Measurements from ENCODE around the gene PHYKPL. TPM values are rescaled to one million over a fixed set of nuclear protein-coding genes. Genes with fewer than 3 reads are reported as not detected.

The PHYKPL gene
- total RNA-seq, 1 experiment from 2014 or later: 43.2 TPM

GRCh38 chr5:178203670-178204181 lies 28.9 kb downstream of the PHYKPL start:
- POLR2A ChIA-PET: interaction anchor here (0.6 to 0.8 kb wide), 2 partner anchors 49 to 54 kb away, joined by 3 read pairs; no protein-coding TSS in a partner anchor
- H3K27ac ChIP-seq (ENCODE audit: low read length): peak overlapping the region; percentile 91
- H3K4me1 ChIP-seq (ENCODE audit: control insufficient read depth, insufficient read depth, low read length): peaks cover 35% of the 10 kb centered on the region
- intact Hi-C loops (cut with micrococcal nuclease; ENCODE audit: unreplicated experiment) (no loop called here), in situ Hi-C loops (cut with HindIII; ENCODE audit: low pct_unique_long_range_greater_than_20kb, low sequenced_read_pairs) (no loop called here)
- CTCF ChIA-PET: no interaction called here
- H3K36me3 ChIP-seq (ENCODE audit: control insufficient read depth, insufficient read depth, low read length): peaks cover 24% of the 10 kb centered on the region
- BruUV-seq (replicated peaks): TSS peak; percentile 94
- H3K4me3 ChIP-seq (ENCODE audit: low read depth in 2 of 2, low read length in 2 of 2): peak overlapping the region; percentile 92 to 97
- ATAC-seq (peak; percentile 10), DNase-seq (ENCODE audit: low read depth, low spot score) (no peak)
- TF ChIP-seq TCF7L2 (IDR thresholded peaks at IDR 0.05; ENCODE audit: low read depth, low read length) (no peak), SIN3A (IDR thresholded peaks at IDR 0.05; ENCODE audit: borderline replicate concordance, insufficient read depth, low read depth, low read length) (no peak), POLR2AphosphoS5 (IDR thresholded peaks at IDR 0.05; ENCODE audit: low read depth, low read length) (no peak), REST (IDR thresholded peaks at IDR 0.05; ENCODE audit: insufficient read depth in 1 of 2, low read depth in 2 of 2, low read length in 1 of 2) (no peak), CTCF (IDR thresholded peaks at IDR 0.05) (no peak)
- no peaks in the 10 kb centered on the region for H3K9me3 ChIP-seq (ENCODE audit: control insufficient read depth, insufficient read depth, low read depth, low read length)
- H3K27me3 ChIP-seq (ENCODE audit: control insufficient read depth, insufficient read depth, low read length): no peaks in the 10 kb centered on the region

GRCh38 chr5:178202541-178202940 lies 30.1 kb downstream of the PHYKPL start:
- no peaks in the 10 kb centered on the region for H3K27me3 ChIP-seq (ENCODE audit: control insufficient read depth, insufficient read depth, low read length)
- DNase-seq (ENCODE audit: low read depth, low spot score) (no peak), ATAC-seq (no peak)
- CTCF ChIA-PET: interaction anchor here (0.6 kb wide), 1 partner anchor 657 kb away, joined by 3 read pairs; no protein-coding TSS in a partner anchor
- H3K36me3 ChIP-seq (ENCODE audit: control insufficient read depth, insufficient read depth, low read length): peaks cover 19% of the 10 kb centered on the region
- TF ChIP-seq CTCF (IDR thresholded peaks at IDR 0.05) (no peak), POLR2AphosphoS5 (IDR thresholded peaks at IDR 0.05; ENCODE audit: low read depth, low read length) (no peak), SIN3A (IDR thresholded peaks at IDR 0.05; ENCODE audit: borderline replicate concordance, insufficient read depth, low read depth, low read length) (no peak), REST (IDR thresholded peaks at IDR 0.05; ENCODE audit: insufficient read depth in 1 of 2, low read depth in 2 of 2, low read length in 1 of 2) (no peak), TCF7L2 (IDR thresholded peaks at IDR 0.05; ENCODE audit: low read depth, low read length) (no peak)
- H3K9me3 ChIP-seq (ENCODE audit: control insufficient read depth, insufficient read depth, low read depth, low read length): no peaks in the 10 kb centered on the region
- POLR2A ChIA-PET: no interaction called here
- in situ Hi-C loops (cut with HindIII; ENCODE audit: low pct_unique_long_range_greater_than_20kb, low sequenced_read_pairs) (no loop called here), intact Hi-C loops (cut with micrococcal nuclease; ENCODE audit: unreplicated experiment) (no loop called here)
- peaks cover 23% of the 10 kb centered on the region for H3K4me1 ChIP-seq (ENCODE audit: control insufficient read depth, insufficient read depth, low read length)
- no peak overlapping the region for H3K27ac ChIP-seq (ENCODE audit: low read length)
- no TSS peak for BruUV-seq (replicated peaks)
- no peak overlapping the region for H3K4me3 ChIP-seq (ENCODE audit: low read depth in 2 of 2, low read length in 2 of 2)
